Panc1 (cell line): Measurements from ENCODE around the gene UBE2J2.

Experiments used
- SIN3A ChIP-seq: IDR thresholded peaks from 2 replicates; pipeline ENCODE4 v1.6.1; 2012; ENCODE audit warnings: low read depth, mild to moderate bottlenecking, low read length, moderate library complexity, borderline replicate concordance; ENCODE audit not compliant: insufficient read depth
- TF ChIP-seq, protein P1 (sequence below), 2 experiments: IDR thresholded peaks; 2 replicates each; pipeline ENCODE4 v1.6.1; 2011 to 2012; ENCODE audit warnings: low read depth in 2 of 2, control low read depth in 1 of 2, low read length in 1 of 2, mild to moderate bottlenecking in 1 of 2, moderate library complexity in 1 of 2; ENCODE audit not compliant: insufficient read depth in 1 of 2
- TF ChIP-seq, protein P2 (sequence below): fragments of 450-650 bp; IDR thresholded peaks from 2 replicates; pipeline ENCODE4 v1.5.1; 2017; ENCODE audit warnings: mild to moderate bottlenecking

DNA sequence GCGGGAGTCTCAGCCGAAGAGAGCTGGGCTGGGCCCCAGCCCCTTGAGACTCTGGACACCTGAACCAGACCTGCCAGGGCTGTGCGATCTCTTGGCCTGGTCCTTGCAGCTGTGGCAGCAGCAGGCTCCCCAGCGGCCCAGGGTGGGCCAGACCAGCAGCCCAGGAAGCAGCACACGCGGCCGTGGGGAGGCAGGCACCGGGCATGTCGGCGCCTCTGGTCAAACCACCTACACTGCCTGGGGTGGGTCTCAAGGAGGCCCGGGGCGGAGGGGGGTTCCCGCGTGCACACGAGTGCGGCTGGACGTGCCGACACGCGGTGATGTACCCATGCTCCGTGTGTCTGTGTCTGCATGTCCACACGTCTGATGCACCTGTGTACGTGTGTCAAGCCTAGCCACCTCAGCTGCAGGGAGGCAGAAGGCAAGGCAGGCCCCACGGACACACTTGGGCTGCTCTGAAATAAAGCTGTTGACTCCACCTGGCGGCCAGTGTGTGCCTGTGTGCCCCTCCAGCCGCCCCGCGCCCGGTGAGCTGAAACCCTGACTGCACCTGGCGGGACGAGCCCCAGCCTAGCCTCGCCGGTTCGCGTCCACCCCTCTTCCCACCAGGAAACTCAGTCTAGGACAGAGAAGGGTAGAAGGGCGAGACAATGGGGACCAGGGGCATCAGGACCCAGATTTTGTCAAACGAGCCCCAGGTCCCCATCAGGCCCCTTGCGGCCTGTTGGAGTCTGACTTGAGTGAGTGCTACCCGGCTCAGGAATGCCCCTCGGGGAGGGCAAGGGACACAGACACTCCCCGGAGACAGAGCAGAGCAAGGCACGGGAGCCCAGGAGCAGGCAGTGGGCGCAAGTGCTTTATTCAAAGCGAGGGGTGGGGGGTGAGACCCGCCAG, 18.1 kb upstream of the UBE2J2 start:
- TF ChIP-seq, protein P1, sequence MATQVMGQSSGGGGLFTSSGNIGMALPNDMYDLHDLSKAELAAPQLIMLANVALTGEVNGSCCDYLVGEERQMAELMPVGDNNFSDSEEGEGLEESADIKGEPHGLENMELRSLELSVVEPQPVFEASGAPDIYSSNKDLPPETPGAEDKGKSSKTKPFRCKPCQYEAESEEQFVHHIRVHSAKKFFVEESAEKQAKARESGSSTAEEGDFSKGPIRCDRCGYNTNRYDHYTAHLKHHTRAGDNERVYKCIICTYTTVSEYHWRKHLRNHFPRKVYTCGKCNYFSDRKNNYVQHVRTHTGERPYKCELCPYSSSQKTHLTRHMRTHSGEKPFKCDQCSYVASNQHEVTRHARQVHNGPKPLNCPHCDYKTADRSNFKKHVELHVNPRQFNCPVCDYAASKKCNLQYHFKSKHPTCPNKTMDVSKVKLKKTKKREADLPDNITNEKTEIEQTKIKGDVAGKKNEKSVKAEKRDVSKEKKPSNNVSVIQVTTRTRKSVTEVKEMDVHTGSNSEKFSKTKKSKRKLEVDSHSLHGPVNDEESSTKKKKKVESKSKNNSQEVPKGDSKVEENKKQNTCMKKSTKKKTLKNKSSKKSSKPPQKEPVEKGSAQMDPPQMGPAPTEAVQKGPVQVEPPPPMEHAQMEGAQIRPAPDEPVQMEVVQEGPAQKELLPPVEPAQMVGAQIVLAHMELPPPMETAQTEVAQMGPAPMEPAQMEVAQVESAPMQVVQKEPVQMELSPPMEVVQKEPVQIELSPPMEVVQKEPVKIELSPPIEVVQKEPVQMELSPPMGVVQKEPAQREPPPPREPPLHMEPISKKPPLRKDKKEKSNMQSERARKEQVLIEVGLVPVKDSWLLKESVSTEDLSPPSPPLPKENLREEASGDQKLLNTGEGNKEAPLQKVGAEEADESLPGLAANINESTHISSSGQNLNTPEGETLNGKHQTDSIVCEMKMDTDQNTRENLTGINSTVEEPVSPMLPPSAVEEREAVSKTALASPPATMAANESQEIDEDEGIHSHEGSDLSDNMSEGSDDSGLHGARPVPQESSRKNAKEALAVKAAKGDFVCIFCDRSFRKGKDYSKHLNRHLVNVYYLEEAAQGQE (IDR thresholded peaks at IDR 0.05; ENCODE audit: insufficient read depth in 1 of 2, low read depth in 2 of 2, low read length in 1 of 2) = no peak
- TF ChIP-seq, protein P2, sequence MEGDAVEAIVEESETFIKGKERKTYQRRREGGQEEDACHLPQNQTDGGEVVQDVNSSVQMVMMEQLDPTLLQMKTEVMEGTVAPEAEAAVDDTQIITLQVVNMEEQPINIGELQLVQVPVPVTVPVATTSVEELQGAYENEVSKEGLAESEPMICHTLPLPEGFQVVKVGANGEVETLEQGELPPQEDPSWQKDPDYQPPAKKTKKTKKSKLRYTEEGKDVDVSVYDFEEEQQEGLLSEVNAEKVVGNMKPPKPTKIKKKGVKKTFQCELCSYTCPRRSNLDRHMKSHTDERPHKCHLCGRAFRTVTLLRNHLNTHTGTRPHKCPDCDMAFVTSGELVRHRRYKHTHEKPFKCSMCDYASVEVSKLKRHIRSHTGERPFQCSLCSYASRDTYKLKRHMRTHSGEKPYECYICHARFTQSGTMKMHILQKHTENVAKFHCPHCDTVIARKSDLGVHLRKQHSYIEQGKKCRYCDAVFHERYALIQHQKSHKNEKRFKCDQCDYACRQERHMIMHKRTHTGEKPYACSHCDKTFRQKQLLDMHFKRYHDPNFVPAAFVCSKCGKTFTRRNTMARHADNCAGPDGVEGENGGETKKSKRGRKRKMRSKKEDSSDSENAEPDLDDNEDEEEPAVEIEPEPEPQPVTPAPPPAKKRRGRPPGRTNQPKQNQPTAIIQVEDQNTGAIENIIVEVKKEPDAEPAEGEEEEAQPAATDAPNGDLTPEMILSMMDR = peak; percentile 87
- TF ChIP-seq SIN3A = no peak
